ENCODE data around the gene ADARB1.

Gene ADARB1

GRCh38 chr21:45150638-45151131, 76.3 kb downstream of the ADARB1 start:
- Histone ChIP-seq H3K4me3 (ENCODE audit: insufficient read depth, low read length, poor library complexity, severe bottlenecking) (no peak overlapping the region), H3K9me3 (ENCODE audit: insufficient read depth, low read length) (no peaks in the 10 kb centered on the region), H3K79me2 (ENCODE audit: insufficient read depth, low read length) (no peaks in the 10 kb centered on the region), H3K27ac (ENCODE audit: low read depth, low read length) (no peak overlapping the region), H3K9me2 (replicated peaks; ENCODE audit: insufficient read depth, low read length) (no peaks in the 10 kb centered on the region), H2AFZ (ENCODE audit: low read depth, low read length, severe bottlenecking) (no peak overlapping the region), H3K36me3 (ENCODE audit: low read length) (no peaks in the 10 kb centered on the region), H3F3A (ENCODE audit: insufficient read depth) (no peaks in the 10 kb centered on the region), H3K27me3 (ENCODE audit: low read length) (no peaks in the 10 kb centered on the region), H3K9ac (ENCODE audit: low read length) (no peak overlapping the region), H3K4me2 (ENCODE audit: low read depth, low read length, poor library complexity, severe bottlenecking) (no peak overlapping the region), H4K20me1 (ENCODE audit: low read depth, low read length) (no peaks in the 10 kb centered on the region)
- TF ChIP-seq EZH2phosphoT487 (conservative IDR thresholded peaks at IDR 0.05; ENCODE audit: low read length) (no peak), CTCF (IDR thresholded peaks at IDR 0.05; ENCODE audit: insufficient read depth, low read length, poor library complexity, severe bottlenecking) (no peak)

- no peak for TF ChIP-seq CTCF (IDR thresholded peaks at IDR 0.05; ENCODE audit: insufficient read depth, low read length, poor library complexity, severe bottlenecking)
- TF ChIP-seq EZH2phosphoT487 (conservative IDR thresholded peaks at IDR 0.05; ENCODE audit: low read length): no peak
- Histone ChIP-seq H4K20me1 (ENCODE audit: low read depth, low read length) (no peaks in the 10 kb centered on the region), H3K9ac (ENCODE audit: low read length) (no peak overlapping the region), H3K4me3 (ENCODE audit: insufficient read depth, low read length, poor library complexity, severe bottlenecking) (no peak overlapping the region), H3K4me2 (ENCODE audit: low read depth, low read length, poor library complexity, severe bottlenecking) (no peak overlapping the region), H3K9me2 (replicated peaks; ENCODE audit: insufficient read depth, low read length) (no peaks in the 10 kb centered on the region), H3K79me2 (ENCODE audit: insufficient read depth, low read length) (no peaks in the 10 kb centered on the region), H3K36me3 (ENCODE audit: low read length) (no peaks in the 10 kb centered on the region), H2AFZ (ENCODE audit: low read depth, low read length, severe bottlenecking) (no peak overlapping the region), H3K27ac (ENCODE audit: low read depth, low read length) (no peak overlapping the region), H3K27me3 (ENCODE audit: low read length) (no peaks in the 10 kb centered on the region), H3K9me3 (ENCODE audit: insufficient read depth, low read length) (no peaks in the 10 kb centered on the region), H3F3A (ENCODE audit: insufficient read depth) (no peaks in the 10 kb centered on the region)
Observed at GRCh38 chr21:45151445-45152160, 77.2 kb downstream of the ADARB1 start.

- Histone ChIP-seq H3K79me2 (ENCODE audit: insufficient read depth, low read length) (no peaks in the 10 kb centered on the region), H3K36me3 (ENCODE audit: low read length) (no peaks in the 10 kb centered on the region), H3K9ac (ENCODE audit: low read length) (no peak overlapping the region), H4K20me1 (ENCODE audit: low read depth, low read length) (no peaks in the 10 kb centered on the region), H3K27ac (ENCODE audit: low read depth, low read length) (no peak overlapping the region), H3K4me2 (ENCODE audit: low read depth, low read length, poor library complexity, severe bottlenecking) (no peak overlapping the region), H2AFZ (ENCODE audit: low read depth, low read length, severe bottlenecking) (no peak overlapping the region), H3F3A (ENCODE audit: insufficient read depth) (no peaks in the 10 kb centered on the region), H3K27me3 (ENCODE audit: low read length) (no peaks in the 10 kb centered on the region), H3K9me3 (ENCODE audit: insufficient read depth, low read length) (no peaks in the 10 kb centered on the region), H3K4me3 (ENCODE audit: insufficient read depth, low read length, poor library complexity, severe bottlenecking) (no peak overlapping the region), H3K9me2 (replicated peaks; ENCODE audit: insufficient read depth, low read length) (no peaks in the 10 kb centered on the region)
- TF ChIP-seq CTCF (IDR thresholded peaks at IDR 0.05; ENCODE audit: insufficient read depth, low read length, poor library complexity, severe bottlenecking): no peak
- TF ChIP-seq EZH2phosphoT487 (conservative IDR thresholded peaks at IDR 0.05; ENCODE audit: low read length): no peak
Observed at GRCh38 chr21:45152265-45152746, 77.9 kb downstream of the ADARB1 start.

Data from SU-DHL-6 (cell line).